ENCODE data around the gene CORO2B.
"Not testable (repeated sequence)": the region's sequence is repeated elsewhere in the genome, so short reads cannot be mapped to it uniquely, and the experiment has no call there.

The CORO2B gene

GRCh38 chr15:68680756-68681155 lies 102.0 kb downstream of the CORO2B start:
- H3K36me3 ChIP-seq (ENCODE audit: control insufficient read depth, insufficient read depth, low read length); H3K4me3 ChIP-seq (ENCODE audit: insufficient read depth, low read depth, low read length); H3K9me3 ChIP-seq (ENCODE audit: control insufficient read depth, low read length); H3K27ac ChIP-seq (ENCODE audit: insufficient read depth, low read depth, low read length, poor library complexity, severe bottlenecking); H3K27me3 ChIP-seq (ENCODE audit: control insufficient read depth, insufficient read depth, low read length, poor library complexity, severe bottlenecking); H3K4me1 ChIP-seq (ENCODE audit: control insufficient read depth, insufficient read depth, low read length): not testable (repeated sequence)
- 83 to 86% methylated on average over 10 of the region's 10 CpGs for WGBS, 2 experiments

GRCh38 chr15:68681836-68682235 lies 103.0 kb downstream of the CORO2B start:
- Histone ChIP-seq H3K27me3 (ENCODE audit: control insufficient read depth, insufficient read depth, low read length, poor library complexity, severe bottlenecking) (no peaks in the 10 kb centered on the region), H3K9me3 (ENCODE audit: control insufficient read depth, low read length) (no peaks in the 10 kb centered on the region), H3K27ac (ENCODE audit: insufficient read depth, low read depth, low read length, poor library complexity, severe bottlenecking) (no peak overlapping the region), H3K4me3 (ENCODE audit: insufficient read depth, low read depth, low read length) (no peak overlapping the region), H3K36me3 (ENCODE audit: control insufficient read depth, insufficient read depth, low read length) (no peaks in the 10 kb centered on the region), H3K4me1 (ENCODE audit: control insufficient read depth, insufficient read depth, low read length) (peaks cover 5% of the 10 kb centered on the region)
- 64 to 65% methylated on average over 2 of the region's 2 CpGs for WGBS, 2 experiments

- no peaks in the 10 kb centered on the region for H3K9me3 ChIP-seq (ENCODE audit: control insufficient read depth, low read length)
- H3K36me3 ChIP-seq (ENCODE audit: control insufficient read depth, insufficient read depth, low read length), result no peaks in the 10 kb centered on the region
- H3K27me3 ChIP-seq (ENCODE audit: control insufficient read depth, insufficient read depth, low read length, poor library complexity, severe bottlenecking), result no peaks in the 10 kb centered on the region
- H3K4me1 ChIP-seq (ENCODE audit: control insufficient read depth, insufficient read depth, low read length), result peaks cover 5% of the 10 kb centered on the region
- H3K4me3 ChIP-seq (ENCODE audit: insufficient read depth, low read depth, low read length), result no peak overlapping the region
- H3K27ac ChIP-seq (ENCODE audit: insufficient read depth, low read depth, low read length, poor library complexity, severe bottlenecking), result no peak overlapping the region
- WGBS, 2 experiments, result 60 to 70% methylated on average over 5 of the region's 5 CpGs
These were observed 103.5 kb downstream of the CORO2B start for GRCh38 chr15:68682330-68682729.

DNA sequence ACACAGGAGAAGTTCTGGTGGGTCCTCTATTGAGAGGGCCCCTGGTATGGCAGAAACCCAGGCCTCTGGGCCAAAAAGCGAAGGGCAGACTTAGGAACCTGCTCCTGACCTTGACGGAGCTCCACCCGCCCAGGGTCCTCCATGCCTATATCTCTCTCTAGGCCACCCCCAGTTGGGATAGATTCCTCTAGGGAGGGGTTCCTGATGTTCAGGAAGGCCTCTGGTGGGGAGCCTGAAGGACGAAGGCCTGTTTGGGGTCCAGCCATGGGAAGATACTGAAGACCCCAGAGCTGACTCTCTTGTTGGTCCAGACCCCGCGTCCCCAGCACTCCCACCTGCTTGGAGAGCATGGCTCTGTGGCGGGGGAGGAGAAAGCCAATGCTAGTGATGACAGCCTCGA lies 104.2 kb downstream of the CORO2B start:
- Histone ChIP-seq H3K36me3 (ENCODE audit: control insufficient read depth, insufficient read depth, low read length) (no peaks in the 10 kb centered on the region), H3K27ac (ENCODE audit: insufficient read depth, low read depth, low read length, poor library complexity, severe bottlenecking) (no peak overlapping the region), H3K4me1 (ENCODE audit: control insufficient read depth, insufficient read depth, low read length) (peaks cover 5% of the 10 kb centered on the region), H3K9me3 (ENCODE audit: control insufficient read depth, low read length) (no peaks in the 10 kb centered on the region), H3K4me3 (ENCODE audit: insufficient read depth, low read depth, low read length) (no peak overlapping the region), H3K27me3 (ENCODE audit: control insufficient read depth, insufficient read depth, low read length, poor library complexity, severe bottlenecking) (no peaks in the 10 kb centered on the region)
- WGBS, 2 experiments, result 93 to 96% methylated on average over 8 of the region's 8 CpGs

DNA sequence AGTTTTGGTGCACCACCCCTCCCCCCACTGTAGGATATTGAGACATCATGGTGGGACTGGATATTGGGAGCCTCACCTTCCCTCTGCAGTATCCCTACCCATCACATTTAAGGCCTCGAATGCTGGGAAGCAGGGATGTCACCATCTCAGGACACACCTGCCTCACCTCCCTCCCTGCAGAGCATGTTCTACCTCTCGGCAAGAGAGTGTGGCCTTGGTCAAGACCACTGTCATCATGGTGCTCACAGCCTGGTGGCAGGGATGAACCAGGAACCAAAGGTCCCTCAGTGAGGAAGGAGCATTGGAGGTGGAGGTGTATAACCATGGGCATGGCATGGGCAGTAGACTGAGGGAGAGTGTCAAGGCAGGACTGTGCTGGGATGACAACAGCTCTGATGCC lies 104.8 kb downstream of the CORO2B start:
- H3K4me1 ChIP-seq (ENCODE audit: control insufficient read depth, insufficient read depth, low read length), result peaks cover 5% of the 10 kb centered on the region
- no peaks in the 10 kb centered on the region for H3K27me3 ChIP-seq (ENCODE audit: control insufficient read depth, insufficient read depth, low read length, poor library complexity, severe bottlenecking)
- no peaks in the 10 kb centered on the region for H3K36me3 ChIP-seq (ENCODE audit: control insufficient read depth, insufficient read depth, low read length)
- no peak overlapping the region for H3K4me3 ChIP-seq (ENCODE audit: insufficient read depth, low read depth, low read length)
- WGBS, 2 experiments, result 92 to 94% methylated on average over 2 of the region's 2 CpGs
- H3K9me3 ChIP-seq (ENCODE audit: control insufficient read depth, low read length), result no peaks in the 10 kb centered on the region
- no peak overlapping the region for H3K27ac ChIP-seq (ENCODE audit: insufficient read depth, low read depth, low read length, poor library complexity, severe bottlenecking)

DNA sequence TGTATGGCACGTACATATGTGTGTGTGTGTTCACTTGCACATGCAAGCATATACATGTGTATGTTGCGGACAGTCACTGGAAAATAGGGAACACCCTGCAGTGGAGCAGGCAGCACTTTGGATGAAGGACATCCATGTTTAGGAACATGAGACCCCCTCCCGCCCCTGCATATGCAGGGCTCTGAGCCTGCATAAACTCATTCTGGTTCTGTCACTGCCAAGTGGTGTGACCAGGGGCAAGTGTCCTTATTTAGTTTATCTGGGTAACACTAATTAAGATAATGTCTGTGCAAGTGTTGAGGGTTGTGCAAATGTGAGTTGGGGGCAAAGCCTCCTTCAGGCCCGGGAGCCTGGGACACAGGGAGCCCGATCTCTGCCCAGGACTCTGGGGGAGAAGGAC lies 105.7 kb downstream of the CORO2B start:
- peaks cover 5% of the 10 kb centered on the region for H3K4me1 ChIP-seq (ENCODE audit: control insufficient read depth, insufficient read depth, low read length)
- no peak overlapping the region for H3K27ac ChIP-seq (ENCODE audit: insufficient read depth, low read depth, low read length, poor library complexity, severe bottlenecking)
- no peaks in the 10 kb centered on the region for H3K9me3 ChIP-seq (ENCODE audit: control insufficient read depth, low read length)
- H3K27me3 ChIP-seq (ENCODE audit: control insufficient read depth, insufficient read depth, low read length, poor library complexity, severe bottlenecking), result no peaks in the 10 kb centered on the region
- WGBS, 2 experiments, result 69 to 77% methylated on average over 5 of the region's 5 CpGs
- no peak overlapping the region for H3K4me3 ChIP-seq (ENCODE audit: insufficient read depth, low read depth, low read length)
- H3K36me3 ChIP-seq (ENCODE audit: control insufficient read depth, insufficient read depth, low read length), result no peaks in the 10 kb centered on the region

GRCh38 chr15:68687136-68687735 lies 108.4 kb downstream of the CORO2B start:
- H3K4me3 ChIP-seq (ENCODE audit: insufficient read depth, low read depth, low read length), result no peak overlapping the region
- H3K36me3 ChIP-seq (ENCODE audit: control insufficient read depth, insufficient read depth, low read length), result no peaks in the 10 kb centered on the region
- no peaks in the 10 kb centered on the region for H3K9me3 ChIP-seq (ENCODE audit: control insufficient read depth, low read length)
- WGBS, 2 experiments, result 92 to 93% methylated on average over 8 of the region's 8 CpGs
- no peaks in the 10 kb centered on the region for H3K27me3 ChIP-seq (ENCODE audit: control insufficient read depth, insufficient read depth, low read length, poor library complexity, severe bottlenecking)
- no peak overlapping the region for H3K27ac ChIP-seq (ENCODE audit: insufficient read depth, low read depth, low read length, poor library complexity, severe bottlenecking)
- peaks cover 1% of the 10 kb centered on the region for H3K4me1 ChIP-seq (ENCODE audit: control insufficient read depth, insufficient read depth, low read length)

GRCh38 chr15:68691705-68692104 lies 112.9 kb downstream of the CORO2B start:
- Histone ChIP-seq H3K4me3 (ENCODE audit: insufficient read depth, low read depth, low read length) (no peak overlapping the region), H3K27me3 (ENCODE audit: control insufficient read depth, insufficient read depth, low read length, poor library complexity, severe bottlenecking) (no peaks in the 10 kb centered on the region), H3K9me3 (ENCODE audit: control insufficient read depth, low read length) (no peaks in the 10 kb centered on the region), H3K27ac (ENCODE audit: insufficient read depth, low read depth, low read length, poor library complexity, severe bottlenecking) (no peak overlapping the region), H3K36me3 (ENCODE audit: control insufficient read depth, insufficient read depth, low read length) (no peaks in the 10 kb centered on the region), H3K4me1 (ENCODE audit: control insufficient read depth, insufficient read depth, low read length) (peaks cover 9% of the 10 kb centered on the region)
- WGBS, 2 experiments, result 69 to 72% methylated on average over 6 of the region's 6 CpGs

- H3K27ac ChIP-seq (ENCODE audit: insufficient read depth, low read depth, low read length, poor library complexity, severe bottlenecking), result no peak overlapping the region
- no peaks in the 10 kb centered on the region for H3K27me3 ChIP-seq (ENCODE audit: control insufficient read depth, insufficient read depth, low read length, poor library complexity, severe bottlenecking)
- WGBS, 2 experiments, result 49 to 67% methylated on average over 3 of the region's 3 CpGs
- H3K36me3 ChIP-seq (ENCODE audit: control insufficient read depth, insufficient read depth, low read length), result no peaks in the 10 kb centered on the region
- H3K9me3 ChIP-seq (ENCODE audit: control insufficient read depth, low read length), result no peaks in the 10 kb centered on the region
- no peak overlapping the region for H3K4me3 ChIP-seq (ENCODE audit: insufficient read depth, low read depth, low read length)
- peaks cover 9% of the 10 kb centered on the region for H3K4me1 ChIP-seq (ENCODE audit: control insufficient read depth, insufficient read depth, low read length)
These were observed 114.3 kb downstream of the CORO2B start for GRCh38 chr15:68693071-68693470.

DNA sequence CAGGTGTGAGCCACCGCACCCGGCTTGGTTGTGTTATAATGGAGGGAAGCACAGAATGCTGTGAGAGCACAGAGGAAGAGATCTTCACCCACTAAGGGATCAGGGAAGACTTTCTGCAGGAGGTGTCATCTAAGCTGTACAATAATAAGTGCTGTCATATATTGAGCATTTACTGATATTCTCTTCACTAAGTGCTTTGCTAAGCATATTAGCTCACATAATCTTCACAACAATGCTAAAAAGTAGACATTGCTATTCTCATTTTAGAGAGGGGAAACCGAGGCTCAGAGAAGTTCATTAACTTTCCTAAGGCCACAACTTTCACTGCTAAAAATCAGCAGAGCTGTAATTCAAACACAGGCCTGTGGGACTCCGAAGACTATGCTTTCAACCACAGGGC lies 115.3 kb downstream of the CORO2B start:
- Histone ChIP-seq H3K4me1 (ENCODE audit: control insufficient read depth, insufficient read depth, low read length) (peaks cover 9% of the 10 kb centered on the region), H3K27me3 (ENCODE audit: control insufficient read depth, insufficient read depth, low read length, poor library complexity, severe bottlenecking) (no peaks in the 10 kb centered on the region), H3K9me3 (ENCODE audit: control insufficient read depth, low read length) (no peaks in the 10 kb centered on the region), H3K36me3 (ENCODE audit: control insufficient read depth, insufficient read depth, low read length) (no peaks in the 10 kb centered on the region), H3K27ac (ENCODE audit: insufficient read depth, low read depth, low read length, poor library complexity, severe bottlenecking) (no peak overlapping the region), H3K4me3 (ENCODE audit: insufficient read depth, low read depth, low read length) (no peak overlapping the region)
- WGBS, 2 experiments, result 88 to 94% methylated on average over 4 of the region's 4 CpGs

DNA sequence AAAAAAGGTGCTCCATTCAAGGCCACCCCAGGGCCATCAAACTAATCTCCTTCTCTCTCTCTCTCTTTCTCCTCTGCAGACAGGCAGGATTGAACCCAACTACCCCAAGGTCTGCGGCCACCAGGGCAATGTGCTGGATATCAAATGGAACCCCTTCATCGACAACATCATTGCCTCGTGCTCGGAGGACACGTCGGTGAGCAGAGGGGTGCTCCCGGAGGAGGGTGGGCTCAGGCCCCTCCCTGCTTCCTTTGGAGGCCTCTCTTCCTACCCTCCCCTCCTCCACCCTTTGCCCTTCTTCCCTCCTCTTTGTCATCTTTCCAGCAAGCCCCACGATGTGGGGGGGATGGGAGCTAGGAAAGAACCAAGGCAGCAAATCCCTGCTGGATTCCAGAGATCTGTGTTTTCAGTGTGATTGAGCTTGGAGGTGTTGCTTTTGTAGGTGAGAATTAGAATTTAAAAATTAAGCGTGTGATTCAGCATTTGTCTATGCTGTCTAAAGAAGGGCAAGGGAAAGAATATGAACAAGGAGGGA lies 116.3 kb downstream of the CORO2B start:
- H3K9me3 ChIP-seq (ENCODE audit: control insufficient read depth, low read length), result no peaks in the 10 kb centered on the region
- WGBS, 2 experiments, result 68 to 70% methylated on average over 9 of the region's 9 CpGs
- no peak overlapping the region for H3K4me3 ChIP-seq (ENCODE audit: insufficient read depth, low read depth, low read length)
- H3K4me1 ChIP-seq (ENCODE audit: control insufficient read depth, insufficient read depth, low read length), result peaks cover 18% of the 10 kb centered on the region
- H3K27ac ChIP-seq (ENCODE audit: insufficient read depth, low read depth, low read length, poor library complexity, severe bottlenecking), result no peak overlapping the region
- no peaks in the 10 kb centered on the region for H3K36me3 ChIP-seq (ENCODE audit: control insufficient read depth, insufficient read depth, low read length)
- no peaks in the 10 kb centered on the region for H3K27me3 ChIP-seq (ENCODE audit: control insufficient read depth, insufficient read depth, low read length, poor library complexity, severe bottlenecking)

All from ectodermal cell (in vitro differentiated cells).